ENCODE measurements around the gene CEBPZ. TPM values are rescaled to one million over a fixed set of nuclear protein-coding genes. Genes with fewer than 3 reads are reported as not detected.

CEBPZ gene
- total and polyA plus RNA-seq, 11 donors: 17.4 to 50.9 (median 25.5) TPM

- intact Hi-C loops (cut with DNase I): no loop called here
- Histone ChIP-seq H3K36me3 (peaks cover 0 to 97% (median 57%) of the 10 kb centered on the region in 9 donors), H3K27ac (no peak overlapping the region), H3K9me3 (no peaks in the 10 kb centered on the region), H3K27me3 (no peaks in the 10 kb centered on the region), H3K4me1 (no peaks in the 10 kb centered on the region), H3K4me3 (no peak overlapping the region)
- 70 to 82% (median 73%) methylated on average over 2 of the region's 2 CpGs for WGBS, 4 donors
- no peak for ATAC-seq
- no peak for DNase-seq
- TF ChIP-seq CTCF (IDR thresholded peaks at IDR 0.05) (no peak), POLR2A (IDR thresholded peaks at IDR 0.05) (no peak)
These were observed 31.1 kb upstream of the CEBPZ start for GRCh38 chr2:37262522-37262921.

GRCh38 chr2:37250869-37251740 lies 19.7 kb upstream of the CEBPZ start:
- Histone ChIP-seq H3K4me3 (no peak overlapping the region), H3K9me3 (no peaks in the 10 kb centered on the region), H3K27me3 (no peaks in the 10 kb centered on the region), H3K27ac (no peak overlapping the region), H3K36me3 (peaks cover 0 to 100% (median 97%) of the 10 kb centered on the region in 9 donors), H3K4me1 (no peaks in the 10 kb centered on the region)
- ATAC-seq: no peak
- WGBS, 4 donors: 73 to 81% (median 74%) methylated on average over 5 of the region's 5 CpGs
- intact Hi-C loops (cut with DNase I): no loop called here
- TF ChIP-seq POLR2A (IDR thresholded peaks at IDR 0.05): no peak
- no peak for TF ChIP-seq CTCF (IDR thresholded peaks at IDR 0.05)
- DNase-seq: no peak

GRCh38 chr2:37246205-37246604 lies 14.8 kb upstream of the CEBPZ start:
- intact Hi-C loops (cut with DNase I): no loop called here
- H3K36me3 ChIP-seq: peaks cover 0 to 100% (median 96%) of the 10 kb centered on the region in 9 donors

More at GRCh38 chr2:37246205-37246604, 14.8 kb upstream of the CEBPZ start:
- DNase-seq: no peak
- TF ChIP-seq CTCF (IDR thresholded peaks at IDR 0.05): no peak
- TF ChIP-seq POLR2A (IDR thresholded peaks at IDR 0.05): no peak
- H3K9me3 ChIP-seq: no peaks in the 10 kb centered on the region
- ATAC-seq: no peak
- H3K4me1 ChIP-seq: peaks cover 0 to 4% (median 0%) of the 10 kb centered on the region in 12 donors
- H3K27ac ChIP-seq: no peak overlapping the region
- H3K27me3 ChIP-seq: no peaks in the 10 kb centered on the region
- no peak overlapping the region for H3K4me3 ChIP-seq
